ENCODE measurements around the gene ZFR2. TPM values are rescaled to one million over a fixed set of nuclear protein-coding genes. Genes with fewer than 3 reads are reported as not detected.

ZFR2 gene
- total RNA-seq, 1 donor from 2014 or later: 0.55 TPM

GRCh38 chr19:3783660-3784584 lies 84.9 kb downstream of the ZFR2 start:
- peaks cover 7% of the 10 kb centered on the region for H3K27me3 ChIP-seq
- H3K27ac ChIP-seq: no peak overlapping the region
- ATAC-seq: peak; percentile 44
- intact Hi-C loops (cut with DNase I): no loop called here
- peak; percentile 64 for DNase-seq
- H3K4me3 ChIP-seq: no peak overlapping the region
- H3K4me1 ChIP-seq: no peaks in the 10 kb centered on the region
- H3K9me3 ChIP-seq: peaks cover 14% of the 10 kb centered on the region
- H3K36me3 ChIP-seq: no peaks in the 10 kb centered on the region
- TF ChIP-seq, protein P1, sequence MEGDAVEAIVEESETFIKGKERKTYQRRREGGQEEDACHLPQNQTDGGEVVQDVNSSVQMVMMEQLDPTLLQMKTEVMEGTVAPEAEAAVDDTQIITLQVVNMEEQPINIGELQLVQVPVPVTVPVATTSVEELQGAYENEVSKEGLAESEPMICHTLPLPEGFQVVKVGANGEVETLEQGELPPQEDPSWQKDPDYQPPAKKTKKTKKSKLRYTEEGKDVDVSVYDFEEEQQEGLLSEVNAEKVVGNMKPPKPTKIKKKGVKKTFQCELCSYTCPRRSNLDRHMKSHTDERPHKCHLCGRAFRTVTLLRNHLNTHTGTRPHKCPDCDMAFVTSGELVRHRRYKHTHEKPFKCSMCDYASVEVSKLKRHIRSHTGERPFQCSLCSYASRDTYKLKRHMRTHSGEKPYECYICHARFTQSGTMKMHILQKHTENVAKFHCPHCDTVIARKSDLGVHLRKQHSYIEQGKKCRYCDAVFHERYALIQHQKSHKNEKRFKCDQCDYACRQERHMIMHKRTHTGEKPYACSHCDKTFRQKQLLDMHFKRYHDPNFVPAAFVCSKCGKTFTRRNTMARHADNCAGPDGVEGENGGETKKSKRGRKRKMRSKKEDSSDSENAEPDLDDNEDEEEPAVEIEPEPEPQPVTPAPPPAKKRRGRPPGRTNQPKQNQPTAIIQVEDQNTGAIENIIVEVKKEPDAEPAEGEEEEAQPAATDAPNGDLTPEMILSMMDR (IDR thresholded peaks at IDR 0.05): peak; percentile 35

DNA sequence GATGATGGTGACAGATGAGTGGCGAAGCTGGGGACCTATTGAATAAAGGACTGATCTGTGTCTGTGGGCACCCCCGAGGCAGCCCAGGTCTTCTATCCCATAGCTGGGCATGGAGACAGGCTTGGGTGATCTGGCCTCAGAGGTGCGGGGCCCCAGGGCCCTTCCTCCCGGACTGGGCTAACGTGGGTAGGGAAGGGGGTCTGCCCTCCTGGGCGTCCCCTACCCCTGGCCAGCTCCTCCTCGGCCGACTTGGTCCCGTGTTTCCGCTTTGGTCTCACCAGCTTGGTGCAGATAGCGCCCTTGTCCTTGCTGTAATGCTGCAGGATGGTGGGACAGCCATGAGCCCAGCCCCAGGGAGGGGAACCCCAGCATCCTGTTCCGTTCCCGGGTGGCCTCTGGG lies 85.9 kb downstream of the ZFR2 start:
- ATAC-seq: no peak
- intact Hi-C loops (cut with DNase I): no loop called here
- peaks cover 7% of the 10 kb centered on the region for H3K27me3 ChIP-seq
- H3K27ac ChIP-seq: no peak overlapping the region
- H3K4me1 ChIP-seq: no peaks in the 10 kb centered on the region
- H3K4me3 ChIP-seq: no peak overlapping the region
- TF ChIP-seq, protein P1 (IDR thresholded peaks at IDR 0.05): no peak
- no peaks in the 10 kb centered on the region for H3K36me3 ChIP-seq
- peaks cover 14% of the 10 kb centered on the region for H3K9me3 ChIP-seq
- peak; percentile 57 for DNase-seq

DNA sequence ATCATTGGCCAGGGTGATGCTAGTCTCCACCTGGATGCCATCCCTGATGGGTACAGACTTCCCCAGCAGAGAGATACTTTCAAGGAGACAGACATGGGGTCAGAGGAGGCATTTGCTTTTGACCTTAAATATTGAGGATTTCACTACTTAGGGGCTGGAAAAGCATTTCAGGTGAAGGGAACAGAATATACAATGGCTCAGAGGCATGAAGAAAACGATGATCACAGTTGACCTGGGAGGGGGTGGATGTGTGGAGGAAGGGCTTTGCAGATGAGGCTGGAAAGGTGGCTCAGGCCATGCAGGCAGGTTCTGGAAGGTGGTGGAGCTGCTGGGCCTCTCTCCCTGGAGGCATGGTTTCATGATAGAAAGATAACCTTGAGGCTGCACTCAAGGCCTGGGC lies 86.5 kb downstream of the ZFR2 start:
- no peak for DNase-seq
- no peak for ATAC-seq

DNA sequence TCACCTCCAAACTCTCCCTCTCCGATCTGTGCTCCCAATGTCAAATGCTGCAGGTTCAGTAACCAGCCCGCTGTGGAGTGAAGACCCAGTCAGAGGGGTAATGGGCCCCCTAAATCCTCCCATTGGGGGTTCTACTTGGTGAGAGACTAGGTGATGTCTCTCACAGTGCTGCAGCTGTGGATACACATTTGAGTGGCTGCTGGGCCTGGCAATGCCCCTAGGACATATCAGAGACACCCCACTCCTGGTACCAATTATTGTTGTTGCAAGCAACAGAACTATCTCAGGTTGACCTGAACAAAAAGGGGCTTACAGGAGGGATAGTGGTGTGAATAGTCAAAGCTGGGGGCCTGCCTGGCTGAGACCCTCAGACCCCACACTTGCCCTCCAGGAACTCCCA lies 87.2 kb downstream of the ZFR2 start:
- H3K36me3 ChIP-seq: no peaks in the 10 kb centered on the region
- no peak overlapping the region for H3K27ac ChIP-seq
- DNase-seq: no peak
- H3K4me3 ChIP-seq: no peak overlapping the region
- H3K4me1 ChIP-seq: no peaks in the 10 kb centered on the region
- TF ChIP-seq, protein P1 (IDR thresholded peaks at IDR 0.05): no peak
- no peak for ATAC-seq
- H3K27me3 ChIP-seq: peaks cover 7% of the 10 kb centered on the region
- intact Hi-C loops (cut with DNase I): no loop called here
- H3K9me3 ChIP-seq: peaks cover 14% of the 10 kb centered on the region

More for the DNA sequence above, 86.5 kb downstream of the ZFR2 start:
- H3K27me3 ChIP-seq: peaks cover 7% of the 10 kb centered on the region
- H3K9me3 ChIP-seq: peaks cover 14% of the 10 kb centered on the region
- TF ChIP-seq, protein P1 (IDR thresholded peaks at IDR 0.05): no peak
- H3K4me1 ChIP-seq: no peaks in the 10 kb centered on the region
- intact Hi-C loops (cut with DNase I): no loop called here
- H3K4me3 ChIP-seq: no peak overlapping the region
- H3K27ac ChIP-seq: no peak overlapping the region
- no peaks in the 10 kb centered on the region for H3K36me3 ChIP-seq

DNA sequence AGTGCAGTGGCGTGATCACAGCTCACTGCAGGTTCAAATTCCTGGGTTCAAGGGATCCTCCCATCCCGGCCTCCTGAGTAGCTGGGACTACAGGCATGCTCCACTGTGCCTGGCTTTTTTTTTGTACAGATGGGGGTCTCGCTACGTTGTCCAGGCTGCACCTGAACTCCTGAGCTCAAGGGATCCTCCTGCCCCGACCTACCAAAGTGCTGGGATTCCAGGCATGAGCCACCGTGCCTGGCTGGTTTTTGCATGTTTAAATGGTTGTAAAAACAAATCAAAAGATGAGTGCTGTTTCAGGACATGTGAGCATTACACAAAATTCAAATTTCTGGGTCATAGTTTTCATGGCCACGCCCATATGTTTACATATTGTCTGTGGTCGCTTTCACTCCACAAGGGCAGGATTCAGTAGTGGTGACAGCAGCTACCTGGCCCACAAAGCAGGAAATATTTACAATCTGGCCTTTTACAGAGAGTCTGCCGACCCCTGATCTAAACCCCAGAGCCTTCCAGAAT lies 88.0 kb downstream of the ZFR2 start:
- DNase-seq: no peak
- Histone ChIP-seq H3K36me3 (no peaks in the 10 kb centered on the region), H3K4me1 (no peaks in the 10 kb centered on the region), H3K4me3 (no peak overlapping the region), H3K27ac (no peak overlapping the region), H3K9me3 (peaks cover 14% of the 10 kb centered on the region), H3K27me3 (peaks cover 7% of the 10 kb centered on the region)
- intact Hi-C loops (cut with DNase I): no loop called here
- TF ChIP-seq, protein P1 (IDR thresholded peaks at IDR 0.05): no peak
- ATAC-seq: no peak
